Putamen (tissue), 1 donor: Measurements from ENCODE around the gene SYT7.

ENCODE experiments used
- DNase-seq: peaks from one replicate; pipeline ENCODE4 v3.0.0-alpha.2; 2016; ENCODE audit warnings: low spot score

Gene SYT7

GRCh38 chr11:61516675-61517572, 64.0 kb downstream of the SYT7 start:
- peak; percentile 42 for DNase-seq

GRCh38 chr11:61516191-61516590, 64.7 kb downstream of the SYT7 start:
- no peak for DNase-seq

- DNase-seq: no peak
Observed at GRCh38 chr11:61515686-61516085, 65.2 kb downstream of the SYT7 start.

GRCh38 chr11:61514050-61514917, 66.6 kb downstream of the SYT7 start:
- DNase-seq: no peak

- no peak for DNase-seq
Observed at GRCh38 chr11:61513143-61513765, 67.6 kb downstream of the SYT7 start.

- DNase-seq: no peak
Observed at GRCh38 chr11:61512435-61512834, 68.4 kb downstream of the SYT7 start.

GRCh38 chr11:61511383-61511782, 69.5 kb downstream of the SYT7 start:
- DNase-seq: no peak

GRCh38 chr11:61510974-61511373, 69.9 kb downstream of the SYT7 start:
- DNase-seq: no peak

- DNase-seq: no peak
Observed at GRCh38 chr11:61510166-61510919, 70.5 kb downstream of the SYT7 start.

GRCh38 chr11:61509043-61510029, 71.5 kb downstream of the SYT7 start:
- DNase-seq: peak; percentile 55

GRCh38 chr11:61507962-61508861, 72.7 kb downstream of the SYT7 start, which contains the start of gene LRRC10B:
Gene LRRC10B (plus strand): TSS chr11:61508749. CDS start chr11:61508999, 250 bp downstream.
- DNase-seq: peak; percentile 69

GRCh38 chr11:61507012-61507768, 73.7 kb downstream of the SYT7 start:
- DNase-seq: no peak

- peak; percentile 80 for DNase-seq
Observed at GRCh38 chr11:61505640-61506155, 75.2 kb downstream of the SYT7 start.

- no peak for DNase-seq
Observed at GRCh38 chr11:61505106-61505505, 75.8 kb downstream of the SYT7 start.

- DNase-seq: no peak
Observed at GRCh38 chr11:61503135-61503770, 77.6 kb downstream of the SYT7 start.

- DNase-seq: no peak
Observed at GRCh38 chr11:61502522-61502921, 78.4 kb downstream of the SYT7 start.

GRCh38 chr11:61499816-61500491, 80.9 kb downstream of the SYT7 start:
- no peak for DNase-seq
